Pericardium fibroblast (primary cell): ENCODE data around the gene CHDH. TPM values are rescaled to one million over a fixed set of nuclear protein-coding genes. Genes with fewer than 3 reads are reported as not detected.

Source experiments
- total RNA-seq: library from RNA; depleted of rRNA; stranded (reverse); fragments of >200 nt; gene quantifications from 2 replicates; pipeline ENCODE4 v1.2.3, GENCODE V29; 2015

CHDH gene
- total RNA-seq, result under 0.01 and 0.17 TPM in 2 replicates

GRCh38 chr3:53846134-53846850 is at the start of gene CHDH, which contains the start of gene IL17RB:
CHDH (minus strand) TSS chr3:53846419; CDS start chr3:53824008, 22,411 bp downstream.
IL17RB (plus strand) TSS chr3:53846568; CDS start chr3:53846589, 21 bp downstream.

GRCh38 chr3:53891497-53892285 is 45.5 kb upstream of the CHDH start, which contains the start of gene SELENOK:
SELENOK (minus strand) TSS chr3:53891859.

GRCh38 chr3:53881691-53882593 is 35.7 kb upstream of the CHDH start, which contains the start of gene ACTR8:
ACTR8 (minus strand) TSS chr3:53882152; CDS start chr3:53882101, 51 bp downstream.

Other genes starting within 250 kb of the CHDH start
- not detected in 2 replicates for gene IL17RB, start 149 bp upstream of the CHDH start, total RNA-seq
- 22.8 and 27.3 TPM in 2 replicates for gene ACTR8, start 35.7 kb upstream of the CHDH start, total RNA-seq
- 14.9 and 23.0 TPM in 2 replicates for gene SELENOK, start 45.4 kb upstream of the CHDH start, total RNA-seq